Measurements from ENCODE around the gene ICOS. TPM values are rescaled to one million over a fixed set of nuclear protein-coding genes. Genes with fewer than 3 reads are reported as not detected.

ICOS gene
- total and polyA plus RNA-seq, 2 of the 8 experiments (the other 6 are each of a cell fraction or from before 2014, with no cell fraction given): not detected

GRCh38 chr2:203904022-203904421, 32.5 kb upstream of the ICOS start:
- Histone ChIP-seq H2BK5ac (ENCODE audit: low read depth, low read length) (no peak overlapping the region), H4K5ac (ENCODE audit: insufficient read length, low read depth, low read length) (no peak overlapping the region), H3K27me3 (replicated peaks in 1 of 4; ENCODE audit: control insufficient read depth in 3 of 4, extremely low read depth in 1 of 4, insufficient read depth in 3 of 4, low read length in 3 of 4) (no peaks in the 10 kb centered on the region), H2BK20ac (ENCODE audit: low read length) (no peak overlapping the region), H2AK5ac (ENCODE audit: low read depth, low read length) (no peak overlapping the region), H2AFZ (ENCODE audit: low read length) (no peak overlapping the region), H3K9ac (replicated peaks in 1 of 4; ENCODE audit: extremely low read depth in 1 of 4, low read depth in 3 of 4, low read length in 3 of 4) (no peak overlapping the region), H3K4me1 (replicated peaks in 1 of 4; ENCODE audit: control insufficient read depth in 3 of 4, insufficient read depth in 4 of 4, low read length in 3 of 4) (no peaks in the 10 kb centered on the region), H2BK12ac (ENCODE audit: low read depth, low read length) (no peak overlapping the region), H3K9me3 (ENCODE audit: insufficient read depth in 2 of 2, low read depth in 1 of 2, low read length in 1 of 2) (peaks cover 5 to 11% of the 10 kb centered on the region in 2 experiments; a peak in 2 of 4 replicates), H3K23me2 (ENCODE audit: low read depth, low read length) (no peaks in the 10 kb centered on the region; the same call in 1 of the 2 replicates), H3K56ac (replicated peaks; ENCODE audit: insufficient read length, low read depth, low read length) (no peak overlapping the region), H3K14ac (ENCODE audit: insufficient read length) (no peak overlapping the region), H3K4ac (replicated peaks; ENCODE audit: insufficient read length, low read depth, low read length) (no peak overlapping the region), H2BK15ac (ENCODE audit: low read length) (no peak overlapping the region), H3K36me3 (ENCODE audit: control insufficient read depth in 2 of 4, insufficient read depth in 4 of 4, low read length in 3 of 4) (no peaks in the 10 kb centered on the region), H2BK120ac (replicated peaks; ENCODE audit: low read depth, low read length) (no peak overlapping the region), H3K27ac (ENCODE audit: low read depth, low read length) (no peak overlapping the region), H4K91ac (replicated peaks; ENCODE audit: insufficient read length, low read length) (no peak overlapping the region), H3K79me2 (ENCODE audit: control insufficient read depth in 1 of 2, insufficient read depth in 2 of 2, low read length in 2 of 2) (no peaks in the 10 kb centered on the region), H4K8ac (ENCODE audit: extremely low read depth, insufficient read depth, low read length) (no peak overlapping the region), H3K23ac (ENCODE audit: insufficient read length) (no peak overlapping the region), H3K18ac (ENCODE audit: extremely low read depth, low read length) (no peak overlapping the region), H3K4me3 (ENCODE audit: extremely low read depth in 1 of 4, insufficient read depth in 2 of 4, low read depth in 3 of 4, low read length in 4 of 4) (no peak overlapping the region), H4K20me1 (replicated peaks in 1 of 2; ENCODE audit: control insufficient read depth in 1 of 2, insufficient read depth in 2 of 2, low read length in 2 of 2) (no peaks in the 10 kb centered on the region), H3K4me2 (ENCODE audit: insufficient read depth in 1 of 2, low read depth in 2 of 2, low read length in 2 of 2) (no peak overlapping the region), H3K79me1 (ENCODE audit: low read depth, low read length) (no peaks in the 10 kb centered on the region)
- TF ChIP-seq NRF1 (IDR thresholded peaks at IDR 0.05; ENCODE audit: low read depth, low read length) (no peak), POLR2AphosphoS5 (IDR thresholded peaks at IDR 0.05; ENCODE audit: low read depth, low read length) (no peak), CHD1 (IDR thresholded peaks at IDR 0.05; ENCODE audit: low read depth, low read length) (no peak), SRF (IDR thresholded peaks at IDR 0.05; ENCODE audit: low read depth, low read length) (no peak), ATF3 (IDR thresholded peaks at IDR 0.05; ENCODE audit: insufficient read depth, low read depth, low read length) (no peak), CBX8 (IDR thresholded peaks at IDR 0.05; ENCODE audit: borderline replicate concordance, low read depth, low read length) (no peak), CHD2 (IDR thresholded peaks at IDR 0.05; ENCODE audit: low read length) (no peak), RAD21 (IDR thresholded peaks at IDR 0.05 in 1 of 2, conservative IDR thresholded peaks at IDR 0.05 in 1 of 2; ENCODE audit: low read depth in 2 of 2, low read length in 2 of 2) (no peak), YY1 (IDR thresholded peaks at IDR 0.05; ENCODE audit: low read depth, low read length) (no peak), JUN (IDR thresholded peaks at IDR 0.05; ENCODE audit: low read depth, low read length) (no peak), ATF2 (IDR thresholded peaks at IDR 0.05; ENCODE audit: low read length) (no peak)
- POLR2A ChIA-PET (ENCODE audit: partially characterized antibody): no interaction called here
- WGBS, 2 experiments (ENCODE audit: extremely low coverage in 1 of 2, insufficient coverage in 1 of 2, insufficient read length in 1 of 2, insufficient replicate concordance in 2 of 2, low coverage in 1 of 2, low lambda C conversion rate in 2 of 2, missing lambda C conversion rate in 1 of 2): 94% methylated on average over 4 of the region's 4 CpGs; no CpG with 5 or more reads in 1 of the 2 experiments
- DNase-seq (ENCODE audit: low read depth in 1 of 2, low spot score in 2 of 2): no peak
- CTCF ChIA-PET (ENCODE audit: partially characterized antibody): interaction anchor here (0.6 to 1.2 kb wide), 3 partner anchors 9 to 417 kb away, joined by 3 to 4 read pairs (median 3); no protein-coding TSS in a partner anchor
- FAIRE-seq: no peak

Data from H1 (cell line).